RCC 7860 (cell line): ENCODE data around the gene S100B.
"Not testable (repeated sequence)": the region's sequence is repeated elsewhere in the genome, so short reads cannot be mapped to it uniquely, and the experiment has no call there.

Source experiments
- DNase-seq: peaks from one replicate; pipeline ENCODE4 v3.0.0-alpha.2; 2015; ENCODE audit warnings: low spot score
- FAIRE-seq: peaks from 2 replicates; lab custom pipeline; 2012; peaks lifted over from hg19 to GRCh38; lab: Jason Lieb, UNC

The S100B gene

DNA sequence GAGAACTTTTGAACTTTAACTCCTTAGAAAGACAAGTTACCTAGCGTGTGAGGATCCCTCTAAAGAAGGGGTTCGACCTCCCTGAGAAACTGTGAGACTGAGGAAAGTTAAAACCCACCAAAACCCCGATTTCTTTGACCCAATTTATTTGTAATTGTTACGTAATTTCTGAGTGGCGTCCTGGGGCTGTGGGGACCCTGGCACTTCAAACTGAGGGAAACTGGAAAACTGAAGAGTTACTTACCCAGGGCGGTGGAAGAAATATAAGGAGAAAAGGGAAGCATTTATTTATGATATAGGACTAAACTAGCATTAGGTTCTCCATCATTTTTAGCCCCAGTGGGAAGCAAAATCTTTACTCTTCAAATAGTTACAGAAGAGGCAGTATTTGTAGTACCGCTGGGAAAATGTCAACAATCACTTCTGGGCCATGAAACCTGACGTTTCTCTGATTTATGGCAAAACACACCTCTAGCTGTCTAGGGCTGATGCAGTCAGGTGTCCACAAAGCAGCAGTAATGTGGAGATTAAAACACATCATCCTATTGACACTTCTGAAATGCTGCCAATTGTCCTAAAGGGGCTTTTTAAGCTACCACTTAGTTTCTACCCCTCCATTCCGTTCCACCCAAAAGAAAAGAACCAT, 430 bp downstream of the S100B start:
- DNase-seq (no peak), FAIRE-seq (no peak)

- FAIRE-seq (no peak), DNase-seq (no peak)
Measured at GRCh38 chr21:46603228-46603627, 1.7 kb downstream of the S100B start.

- FAIRE-seq: no peak
Measured at GRCh38 chr21:46600978-46601377, 3.9 kb downstream of the S100B start.

DNA sequence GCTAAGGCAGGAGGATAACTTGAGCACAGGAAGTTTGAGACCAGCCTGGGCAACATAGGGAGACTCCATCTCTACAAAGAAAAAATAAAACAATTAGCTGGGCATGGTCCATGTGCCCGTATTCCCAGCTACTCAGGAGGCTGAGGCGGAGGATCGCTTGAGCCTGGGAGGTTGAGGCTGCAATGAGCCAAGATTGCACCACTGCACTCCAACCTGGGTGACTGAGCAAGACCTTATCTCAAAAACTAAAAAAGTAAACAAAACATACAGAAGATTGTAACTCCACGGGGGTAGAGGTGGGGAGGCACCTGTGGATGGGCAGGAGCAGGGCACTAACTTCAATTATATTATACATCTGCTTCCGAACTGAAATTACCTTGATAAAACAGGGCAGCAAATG, 4.6 kb downstream of the S100B start:
- no peak for DNase-seq
- FAIRE-seq: no peak

More at GRCh38 chr21:46600978-46601377, 3.9 kb downstream of the S100B start:
- no peak for DNase-seq

- DNase-seq (peak; percentile 55), FAIRE-seq (no peak)
Measured at GRCh38 chr21:46598581-46599572, 6.0 kb downstream of the S100B start.

- FAIRE-seq: no peak
- no peak for DNase-seq
Measured at GRCh38 chr21:46597896-46598343, 7.0 kb downstream of the S100B start.

DNA sequence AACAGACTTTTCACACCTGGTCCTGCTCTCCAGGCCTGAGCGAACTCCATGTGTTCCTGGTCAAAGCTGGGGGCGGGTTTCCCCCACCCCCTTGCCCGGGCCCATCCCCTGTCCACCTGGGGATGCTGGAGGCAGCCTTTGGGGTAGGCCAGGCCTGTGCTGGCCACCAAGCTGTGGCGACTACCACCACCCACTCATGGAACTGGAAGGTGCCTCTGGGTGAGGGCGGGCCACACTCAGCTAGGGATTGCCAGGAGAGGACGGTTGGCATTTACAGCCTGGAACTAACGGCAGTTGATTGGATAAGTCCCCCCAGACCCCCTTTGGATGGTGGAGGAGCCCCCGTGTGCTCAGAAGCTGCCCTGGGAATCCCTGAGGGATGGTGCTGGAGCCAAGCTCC, 7.9 kb downstream of the S100B start:
- FAIRE-seq (no peak), DNase-seq (no peak)

- no peak for DNase-seq
- no peak for FAIRE-seq
Measured at GRCh38 chr21:46596201-46596600, 8.7 kb downstream of the S100B start.

GRCh38 chr21:46594276-46594675, 10.6 kb downstream of the S100B start:
- FAIRE-seq: no peak
- no peak for DNase-seq

DNA sequence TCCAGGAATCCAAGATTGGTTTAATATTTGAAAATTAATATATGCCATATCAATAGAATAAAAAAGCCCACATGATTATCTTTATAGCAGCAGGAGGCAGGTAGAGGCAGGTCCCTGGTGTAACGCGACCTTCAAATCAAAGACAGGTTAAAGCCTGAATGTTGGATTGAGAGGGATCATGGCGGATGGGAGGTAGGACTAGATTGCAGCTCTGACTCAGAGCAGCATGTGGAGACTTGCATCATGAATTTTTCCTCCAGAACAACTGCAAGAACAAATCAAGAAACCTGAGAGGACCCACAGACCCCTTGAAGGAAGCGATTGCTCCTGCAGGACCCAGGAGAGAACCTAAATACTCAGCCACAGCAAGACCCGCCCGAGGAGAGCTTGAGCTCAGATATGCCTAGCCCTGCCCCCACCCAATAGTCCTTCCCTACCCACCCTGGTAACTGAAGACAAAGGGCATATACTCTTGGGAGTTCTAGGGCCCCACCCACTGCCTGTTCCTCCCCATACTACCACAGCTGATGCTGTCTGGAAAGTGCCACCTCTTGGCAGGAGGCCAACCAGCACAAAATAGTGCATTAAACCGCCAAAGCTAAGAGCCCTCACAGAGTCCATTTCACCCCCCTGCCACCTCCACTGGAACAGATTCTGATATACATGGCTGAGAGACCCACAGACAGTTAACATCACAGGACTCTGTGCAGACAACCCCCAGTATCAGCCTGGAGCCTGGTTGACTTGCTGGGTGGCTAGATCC, 19.5 kb downstream of the S100B start:
- no peak for FAIRE-seq
- no peak for DNase-seq

- no peak for FAIRE-seq
- no peak for DNase-seq
Measured at GRCh38 chr21:46581780-46582307, 23.0 kb downstream of the S100B start.

- not testable (repeated sequence) for FAIRE-seq, DNase-seq
Measured at GRCh38 chr21:46579394-46579793, 25.5 kb downstream of the S100B start.

- FAIRE-seq, DNase-seq: not testable (repeated sequence)
Measured at GRCh38 chr21:46577786-46578185, 27.1 kb downstream of the S100B start.

DNA sequence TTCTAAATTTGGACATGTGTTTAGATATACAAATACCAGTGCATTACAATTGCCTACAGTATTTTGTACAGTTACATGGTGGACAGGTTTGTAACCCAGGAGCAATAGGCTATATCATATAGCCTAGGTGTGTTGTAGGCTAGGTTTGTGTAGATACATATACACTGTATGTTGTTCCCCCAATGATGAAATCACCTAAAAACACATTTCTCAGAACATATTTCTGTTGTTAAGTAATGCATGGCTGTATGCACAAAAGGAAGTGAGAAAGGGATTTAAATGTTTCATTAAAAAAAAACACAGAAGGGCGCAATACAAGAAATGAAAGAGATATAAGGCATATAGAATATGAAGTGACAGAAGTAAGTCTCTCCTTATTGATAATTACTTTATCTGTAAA, 32.0 kb downstream of the S100B start:
- FAIRE-seq (no peak), DNase-seq (no peak)

DNA sequence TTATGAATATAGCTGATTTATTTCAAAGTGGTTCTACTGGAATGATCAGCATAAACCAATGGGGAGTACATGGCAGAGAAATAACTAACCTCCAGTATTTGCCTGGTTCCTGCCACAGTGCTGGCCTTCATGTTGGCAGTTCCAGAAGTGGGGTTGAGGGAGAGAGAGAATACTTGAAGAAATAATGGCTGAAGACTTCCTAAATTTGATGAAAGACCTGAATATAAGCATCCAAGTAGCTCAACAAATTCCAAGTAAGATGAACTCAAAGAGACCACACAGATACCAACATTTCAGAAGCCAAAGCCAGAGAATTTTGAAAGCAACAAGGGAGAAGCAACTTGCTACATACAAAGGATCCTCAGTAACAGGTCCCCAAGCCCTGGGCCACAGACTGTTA, 34.3 kb downstream of the S100B start:
- DNase-seq: no peak
- FAIRE-seq: no peak

DNA sequence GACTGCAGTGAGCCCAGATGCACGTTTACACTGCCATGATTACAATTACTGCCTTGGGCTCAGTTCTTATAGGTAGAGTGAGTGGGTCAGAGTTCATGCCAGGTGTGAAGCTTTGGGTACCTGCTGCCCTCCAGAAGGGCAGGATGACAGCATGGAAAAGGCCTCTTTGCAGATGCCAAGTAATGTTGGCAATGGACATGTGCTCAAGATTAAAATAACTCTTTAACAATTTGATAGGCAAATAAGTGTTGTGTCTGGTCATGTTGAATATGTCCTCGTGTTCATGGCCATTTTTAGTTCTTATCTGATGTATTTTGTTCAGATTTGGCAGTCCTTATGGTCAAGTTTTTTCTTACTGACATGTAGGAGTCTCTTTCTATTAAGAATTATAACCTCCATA, 34.8 kb downstream of the S100B start:
- DNase-seq (no peak), FAIRE-seq (no peak)

DNA sequence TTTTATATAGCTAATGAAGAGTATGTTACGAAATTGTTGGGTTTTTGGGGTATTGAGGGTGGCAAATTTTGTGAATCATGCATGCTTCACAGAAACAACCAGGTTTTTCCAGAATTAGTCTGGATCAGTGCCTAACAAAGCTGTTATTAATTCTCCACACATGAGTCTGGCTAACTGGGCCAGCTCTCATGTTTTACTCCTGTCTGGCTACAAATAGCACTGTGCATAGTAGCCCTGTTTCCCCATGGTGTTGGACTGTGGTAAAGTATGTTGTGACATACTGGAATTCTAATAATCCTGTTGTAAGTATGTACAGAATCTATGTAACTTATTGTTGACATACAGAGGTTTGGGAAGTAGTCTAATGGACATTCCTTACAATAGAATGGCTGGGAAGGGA, 35.8 kb downstream of the S100B start:
- no peak for FAIRE-seq

DNA sequence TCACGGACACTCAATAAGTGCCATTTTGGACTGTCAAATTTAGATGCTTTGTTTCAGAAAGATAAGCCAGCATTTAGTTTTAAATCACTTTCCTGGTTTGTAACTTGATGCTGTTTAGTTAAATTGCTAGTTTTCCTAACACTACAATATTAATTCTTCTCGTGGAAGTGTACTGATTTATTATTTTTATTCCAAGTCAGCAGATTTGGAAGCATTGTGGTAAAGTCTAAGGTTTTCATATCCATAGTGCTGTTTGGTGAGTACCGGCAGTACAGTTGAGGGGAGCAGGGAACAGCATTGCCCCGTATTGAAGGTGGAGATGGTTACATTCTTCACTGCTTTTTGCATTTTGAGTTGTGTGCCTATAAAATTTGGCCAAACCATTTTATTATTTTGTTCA, 36.3 kb downstream of the S100B start:
- FAIRE-seq (no peak), DNase-seq (no peak)

More for the DNA sequence above, 35.8 kb downstream of the S100B start:
- no peak for DNase-seq

GRCh38 chr21:46567348-46567747, 37.5 kb downstream of the S100B start:
- FAIRE-seq: no peak

GRCh38 chr21:46564391-46564790, 40.5 kb downstream of the S100B start:
- no peak for DNase-seq
- no peak for FAIRE-seq

More at GRCh38 chr21:46567348-46567747, 37.5 kb downstream of the S100B start:
- no peak for DNase-seq
